NB4 (cell line): ENCODE data around the gene KCNK4.
A peak's percentile ranks its signal among the peaks of the same experiment; 100 is the strongest.

ENCODE experiments used
- DNase-seq: peaks from one replicate; pipeline ENCODE4 v3.0.0; 2010; ENCODE audit warnings: low read depth
- H3K4me3 ChIP-seq: one replicate; pipeline ENCODE4 v1.5.1; 2011; ENCODE audit warnings: mild to moderate bottlenecking, low read depth, low read length, moderate library complexity
- MAX ChIP-seq: IDR thresholded peaks from 2 replicates; pipeline ENCODE4 v1.6.1; 2011; ENCODE audit warnings: low read depth, low read length
- MYC ChIP-seq: IDR thresholded peaks from 2 replicates; pipeline ENCODE4 v1.6.1; 2011; ENCODE audit warnings: low read depth, low read length
- POLR2A ChIP-seq: IDR thresholded peaks from 2 replicates; pipeline ENCODE4 v1.6.1; 2011; ENCODE audit warnings: mild to moderate bottlenecking; ENCODE audit not compliant: insufficient read length; ENCODE audit errors: extremely low read depth
- TF ChIP-seq, protein P1 (sequence below): IDR thresholded peaks from one replicate; pipeline ENCODE4 v1.5.1; 2012; ENCODE audit warnings: low read depth, low read length

The KCNK4 gene

DNA sequence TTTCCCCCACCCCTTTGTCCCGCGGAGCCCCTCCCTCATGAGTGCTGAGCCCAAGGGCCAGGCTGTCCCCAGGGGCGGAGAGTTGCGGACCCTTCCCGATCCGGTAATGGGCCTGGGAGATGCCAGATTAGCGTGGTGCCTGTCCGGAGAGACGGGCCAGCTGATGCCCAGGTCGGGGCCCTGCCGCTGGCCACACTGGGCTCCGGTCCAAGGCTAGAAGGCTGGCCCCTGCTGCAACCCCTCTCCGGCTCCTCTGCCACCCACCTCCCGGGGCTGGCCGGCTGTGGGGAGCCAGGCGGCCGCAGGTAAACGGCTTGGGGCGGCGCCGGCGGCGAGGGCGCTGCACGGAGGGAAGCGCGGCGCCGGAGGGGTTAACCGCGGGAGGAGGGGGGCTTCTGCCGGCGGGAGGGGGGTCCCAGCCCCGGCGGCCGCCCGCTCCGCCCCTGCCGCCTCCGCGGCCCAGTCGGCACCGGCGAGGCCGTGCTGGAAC, at the start of gene KCNK4:
KCNK4 (plus strand) TSS at position 41 of the 490 bp plus-strand sequence. CDS start 1,717 bp downstream, outside the sequence.
- TF ChIP-seq MYC (no peak), MAX (no peak), POLR2A (no peak)
- TF ChIP-seq, protein P1, sequence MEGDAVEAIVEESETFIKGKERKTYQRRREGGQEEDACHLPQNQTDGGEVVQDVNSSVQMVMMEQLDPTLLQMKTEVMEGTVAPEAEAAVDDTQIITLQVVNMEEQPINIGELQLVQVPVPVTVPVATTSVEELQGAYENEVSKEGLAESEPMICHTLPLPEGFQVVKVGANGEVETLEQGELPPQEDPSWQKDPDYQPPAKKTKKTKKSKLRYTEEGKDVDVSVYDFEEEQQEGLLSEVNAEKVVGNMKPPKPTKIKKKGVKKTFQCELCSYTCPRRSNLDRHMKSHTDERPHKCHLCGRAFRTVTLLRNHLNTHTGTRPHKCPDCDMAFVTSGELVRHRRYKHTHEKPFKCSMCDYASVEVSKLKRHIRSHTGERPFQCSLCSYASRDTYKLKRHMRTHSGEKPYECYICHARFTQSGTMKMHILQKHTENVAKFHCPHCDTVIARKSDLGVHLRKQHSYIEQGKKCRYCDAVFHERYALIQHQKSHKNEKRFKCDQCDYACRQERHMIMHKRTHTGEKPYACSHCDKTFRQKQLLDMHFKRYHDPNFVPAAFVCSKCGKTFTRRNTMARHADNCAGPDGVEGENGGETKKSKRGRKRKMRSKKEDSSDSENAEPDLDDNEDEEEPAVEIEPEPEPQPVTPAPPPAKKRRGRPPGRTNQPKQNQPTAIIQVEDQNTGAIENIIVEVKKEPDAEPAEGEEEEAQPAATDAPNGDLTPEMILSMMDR = no peak
- DNase-seq = no peak
- H3K4me3 ChIP-seq = no peak within 1 kb of the TSS

DNA sequence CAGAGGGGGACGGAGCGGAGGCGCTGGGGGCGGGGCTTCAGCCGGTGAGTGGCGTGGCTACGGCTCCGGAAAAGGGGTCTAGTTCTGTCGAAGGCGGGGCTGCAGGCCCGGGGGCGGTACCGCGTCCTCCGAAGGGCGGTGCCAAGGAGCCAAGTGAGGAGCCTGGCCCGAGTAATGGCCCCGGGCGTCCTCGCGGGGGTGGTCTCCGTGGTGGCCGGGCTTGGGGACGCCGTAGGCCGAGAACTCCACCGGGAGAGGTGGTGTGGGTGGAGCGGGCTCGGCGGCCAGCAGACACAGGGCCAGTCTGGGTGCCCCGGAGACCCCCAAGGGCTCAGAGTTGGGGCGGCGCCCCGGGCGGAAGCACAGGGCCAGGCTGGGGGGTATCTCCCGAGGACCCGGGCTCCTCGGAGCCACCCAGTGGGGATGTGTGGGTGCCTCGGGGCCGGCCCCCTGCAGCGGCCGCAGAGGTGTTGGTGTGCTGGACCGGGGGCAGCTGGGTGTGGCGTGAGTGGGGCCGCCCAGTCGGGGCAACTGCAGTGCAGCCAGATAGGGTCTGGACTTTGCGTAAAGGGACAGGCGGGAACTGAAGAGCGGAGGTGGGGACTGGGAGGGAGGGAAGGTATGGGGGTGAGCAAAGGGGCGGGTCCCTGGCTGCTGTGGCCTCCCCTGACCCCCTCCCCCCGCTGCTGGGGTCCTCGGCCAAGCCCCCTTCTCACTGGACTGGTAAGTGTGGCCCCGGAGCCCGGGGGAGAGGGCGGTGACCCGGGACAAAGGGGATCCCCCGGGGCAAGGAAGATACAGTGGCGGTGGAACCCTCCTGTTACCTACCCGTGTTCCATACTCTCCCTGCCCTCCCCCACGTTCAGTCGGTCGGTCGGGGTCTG, 49.4 kb upstream of the KCNK4 start:
- H3K4me3 ChIP-seq = peak overlapping the region; percentile 71
- peak; percentile 76 for DNase-seq
- TF ChIP-seq, protein P1 = no peak
- TF ChIP-seq POLR2A = peak; percentile 79
- TF ChIP-seq MAX = peak; percentile 48; the same call in 1 of the 2 replicates

- DNase-seq = peak; percentile 49
- no peak for TF ChIP-seq MAX
- H3K4me3 ChIP-seq = no peak overlapping the region
Observed at GRCh38 chr11:64243236-64243854, 47.8 kb upstream of the KCNK4 start.

DNA sequence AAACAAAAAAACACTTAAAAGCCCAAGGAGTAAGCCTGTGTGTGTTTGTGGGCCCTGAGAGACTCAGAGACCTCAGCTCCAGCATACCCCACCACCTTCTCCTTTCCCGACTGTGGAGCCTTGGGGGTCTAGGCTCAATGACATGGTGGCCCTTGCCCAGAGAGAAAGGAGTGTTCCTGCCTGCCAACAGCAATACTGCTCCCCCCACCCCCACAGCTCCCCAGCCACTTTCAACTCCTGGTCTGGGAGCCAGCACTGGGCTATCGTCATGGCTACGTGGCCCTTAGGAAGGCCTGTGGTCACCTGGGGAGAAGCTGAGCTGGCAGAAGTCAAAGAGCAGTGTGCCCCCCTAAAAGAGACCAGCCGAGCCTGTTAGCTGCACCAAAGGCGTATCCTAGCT, 47.0 kb upstream of the KCNK4 start:
- DNase-seq = no peak
- no peak overlapping the region for H3K4me3 ChIP-seq
- TF ChIP-seq MAX (no peak), POLR2A (no peak), MYC (no peak)
- TF ChIP-seq, protein P1 = no peak

- H3K4me3 ChIP-seq = peak overlapping the region; percentile 87
- TF ChIP-seq, protein P1 = no peak
- TF ChIP-seq POLR2A = no peak
- no peak for TF ChIP-seq MYC
- TF ChIP-seq MAX = no peak
- no peak for DNase-seq
Observed at GRCh38 chr11:64244966-64245365, 46.1 kb upstream of the KCNK4 start.

GRCh38 chr11:64245401-64245796, 45.7 kb upstream of the KCNK4 start:
- DNase-seq = no peak

More at GRCh38 chr11:64245401-64245796, 45.7 kb upstream of the KCNK4 start:
- H3K4me3 ChIP-seq = peak overlapping the region; percentile 87
- TF ChIP-seq MAX (no peak; the same call in 1 of the 2 replicates), POLR2A (no peak), MYC (no peak)
- TF ChIP-seq, protein P1 = no peak
